Right atrium auricular region (tissue), 2 donors: Measurements from ENCODE around the gene LDHAL6B. TPM values are rescaled to one million over a fixed set of nuclear protein-coding genes. Genes with fewer than 3 reads are reported as not detected.

Experiments
- DNase-seq: peaks from one replicate; pipeline ENCODE4 v3.0.0-alpha.2; 2019; ENCODE audit warnings: low spot score
- H3K27ac ChIP-seq, 2 donors: fragments of 200-600 bp; sonication (generic); 1 replicate in 1 of 2; 2 replicates in 1 of 2; pipeline ENCODE4 v1.5.1; 2016 to 2019
- H3K27me3 ChIP-seq, 2 donors: fragments of 200-600 bp; sonication (generic); one replicate each; pipeline versions ENCODE4 v1.5.1 to v1.6.0; 2017 to 2019
- H3K36me3 ChIP-seq: fragments of 200-600 bp; sonication (generic); one replicate; pipeline ENCODE4 v1.5.1; 2016
- H3K4me1 ChIP-seq, 2 donors: fragments of 200-600 bp; sonication (generic); one replicate each; pipeline versions ENCODE4 v1.5.1 to v1.6.0; 2017 to 2019
- H3K4me3 ChIP-seq, 2 donors: fragments of 200-600 bp; sonication (generic); 1 replicate in 1 of 2; 2 replicates in 1 of 2; pipeline ENCODE4 v1.5.1; 2017 to 2019; ENCODE audit warnings: mild to moderate bottlenecking in 1 of 2, moderate library complexity in 1 of 2
- H3K9me3 ChIP-seq, 2 donors: fragments of 200-600 bp; sonication (generic); one replicate each; pipeline ENCODE4 v1.5.1; 2019
- CTCF ChIP-seq, 2 donors: fragments of 200-600 bp; sonication (generic); IDR thresholded peaks; one replicate each; pipeline ENCODE4 v1.5.1; 2019; ENCODE audit warnings: antibody characterized with exemption in 2 of 2
- total RNA-seq, 2 donors: library from RNA; depleted of rRNA; stranded (reverse); fragments of >200 nt; gene quantifications; one replicate each; pipeline ENCODE4 v1.1.0, GENCODE V29; 2016

Gene LDHAL6B
- total RNA-seq, 2 donors from 2014 or later, result not detected

GRCh38 chr15:59230531-59231055 lies 23.9 kb downstream of the LDHAL6B start:
- Histone ChIP-seq H3K27ac (no peak overlapping the region), H3K36me3 (no peaks in the 10 kb centered on the region), H3K27me3 (no peaks in the 10 kb centered on the region), H3K9me3 (no peaks in the 10 kb centered on the region), H3K4me1 (peaks cover 0 to 13% of the 10 kb centered on the region in 2 donors), H3K4me3 (no peak overlapping the region)
- DNase-seq, result no peak
- no peak for TF ChIP-seq CTCF (IDR thresholded peaks at IDR 0.05)

- peak overlapping the region; percentile 2 to 26 for H3K27ac ChIP-seq
- no peaks in the 10 kb centered on the region for H3K27me3 ChIP-seq
- no peaks in the 10 kb centered on the region for H3K36me3 ChIP-seq
- H3K4me1 ChIP-seq, result peaks cover 0 to 24% of the 10 kb centered on the region in 2 donors
- H3K4me3 ChIP-seq, result no peak overlapping the region
- no peak for DNase-seq
- no peaks in the 10 kb centered on the region for H3K9me3 ChIP-seq
- no peak for TF ChIP-seq CTCF (IDR thresholded peaks at IDR 0.05)
Measured at GRCh38 chr15:59232476-59232875, 25.8 kb downstream of the LDHAL6B start.

GRCh38 chr15:59236394-59236793 lies 29.8 kb downstream of the LDHAL6B start:
- TF ChIP-seq CTCF (IDR thresholded peaks at IDR 0.05), result no peak
- no peak for DNase-seq
- peak overlapping the region; percentile 42 to 48 for H3K27ac ChIP-seq
- no peak overlapping the region for H3K4me3 ChIP-seq
- peaks cover 0 to 25% of the 10 kb centered on the region in 2 donors for H3K4me1 ChIP-seq
- H3K9me3 ChIP-seq, result no peaks in the 10 kb centered on the region
- H3K27me3 ChIP-seq, result no peaks in the 10 kb centered on the region
- H3K36me3 ChIP-seq, result no peaks in the 10 kb centered on the region

GRCh38 chr15:59237119-59237855 lies 30.6 kb downstream of the LDHAL6B start:
- TF ChIP-seq CTCF (IDR thresholded peaks at IDR 0.05), result no peak

GRCh38 chr15:59237924-59238331 lies 31.3 kb downstream of the LDHAL6B start:
- Histone ChIP-seq H3K27ac (no peak overlapping the region), H3K9me3 (no peaks in the 10 kb centered on the region), H3K27me3 (no peaks in the 10 kb centered on the region), H3K4me1 (peaks cover 0 to 15% of the 10 kb centered on the region in 2 donors), H3K36me3 (no peaks in the 10 kb centered on the region), H3K4me3 (no peak overlapping the region)
- TF ChIP-seq CTCF (IDR thresholded peaks at IDR 0.05), result no peak
- DNase-seq, result no peak

More at GRCh38 chr15:59237119-59237855, 30.6 kb downstream of the LDHAL6B start:
- DNase-seq, result no peak
- H3K27ac ChIP-seq, result peak overlapping the region; percentile 42 to 48
- no peaks in the 10 kb centered on the region for H3K9me3 ChIP-seq
- peaks cover 0 to 21% of the 10 kb centered on the region in 2 donors for H3K4me1 ChIP-seq
- H3K36me3 ChIP-seq, result no peaks in the 10 kb centered on the region
- no peak overlapping the region for H3K4me3 ChIP-seq
- no peaks in the 10 kb centered on the region for H3K27me3 ChIP-seq
